H7 (cell line): ENCODE measurements around the gene CLINT1. TPM values are rescaled to one million over a fixed set of nuclear protein-coding genes. Genes with fewer than 3 reads are reported as not detected.

ENCODE experiments used
- DNase-seq: peaks from one replicate; pipeline ENCODE4 v3.0.0; 2012
- H3K27me3 ChIP-seq: 2 replicates; pipeline ENCODE4 v1.6.0; 2011; ENCODE audit warnings: mild to moderate bottlenecking, low read length; ENCODE audit not compliant: control insufficient read depth, insufficient read depth
- H3K36me3 ChIP-seq: replicated peaks from 2 replicates; pipeline ENCODE4 v1.5.1; 2011; ENCODE audit warnings: low read length; ENCODE audit not compliant: control insufficient read depth, insufficient read depth
- H3K4me3 ChIP-seq: 2 replicates; pipeline ENCODE4 v1.5.1; 2011; ENCODE audit warnings: low read depth, mild to moderate bottlenecking, control low read depth, low read length, moderate library complexity; ENCODE audit not compliant: insufficient read depth
- total RNA-seq: library from RNA; depleted of rRNA; stranded (reverse); fragments of >200 nt; shearing (Covaris generic); gene quantifications from 2 replicates; pipeline ENCODE4 v1.2.3, GENCODE V29; 2014; rRNA removed

CLINT1 gene
- total RNA-seq, 1 experiment from 2014 or later = 74.9 TPM

GRCh38 chr5:157743163-157744050 lies 115.5 kb downstream of the CLINT1 start, which contains the start of gene LSM11:
LSM11 (plus strand) TSS chr5:157743712; CDS start chr5:157743751, 39 bp downstream.
- peak within 1 kb of the TSS; percentile 64 for H3K4me3 ChIP-seq
- peak; percentile 98 for DNase-seq
- peaks cover 9% of the 10 kb centered on the region for H3K27me3 ChIP-seq
- H3K36me3 ChIP-seq = peaks cover 2% of the 10 kb centered on the region; the same call in 1 of the 2 replicates

- Histone ChIP-seq H3K36me3 (peaks cover 5% of the 10 kb centered on the region), H3K4me3 (no peak overlapping the region)
- no peak for DNase-seq
Observed at GRCh38 chr5:157741131-157741530, 117.8 kb downstream of the CLINT1 start.

GRCh38 chr5:157740229-157740610 lies 118.7 kb downstream of the CLINT1 start:
- peak; percentile 72 for DNase-seq
- H3K27me3 ChIP-seq = peaks cover 9% of the 10 kb centered on the region
- no peak overlapping the region for H3K4me3 ChIP-seq
- peaks cover 6% of the 10 kb centered on the region for H3K36me3 ChIP-seq

More at GRCh38 chr5:157741131-157741530, 117.8 kb downstream of the CLINT1 start:
- peaks cover 9% of the 10 kb centered on the region for H3K27me3 ChIP-seq

- Histone ChIP-seq H3K36me3 (peaks cover 7% of the 10 kb centered on the region), H3K4me3 (no peak overlapping the region), H3K27me3 (peaks cover 7% of the 10 kb centered on the region)
- DNase-seq = no peak
Observed at GRCh38 chr5:157739388-157740228, 119.3 kb downstream of the CLINT1 start.

- no peak overlapping the region for H3K4me3 ChIP-seq
- no peaks in the 10 kb centered on the region for H3K27me3 ChIP-seq
- no peak for DNase-seq
- H3K36me3 ChIP-seq = peaks cover 10% of the 10 kb centered on the region
Observed at GRCh38 chr5:157735991-157736390, 123.0 kb downstream of the CLINT1 start.

Other genes starting within 250 kb of the CLINT1 start
- 0.04 and 0.42 TPM in 2 replicates for gene SOX30, start 206.7 kb downstream of the CLINT1 start, total RNA-seq
- not detected in 2 replicates for gene C5orf52, start 187.6 kb downstream of the CLINT1 start, total RNA-seq
- 16.6 and 16.8 TPM in 2 replicates for gene THG1L, start 127.7 kb downstream of the CLINT1 start, total RNA-seq
- gene LSM11, start 115.4 kb downstream of the CLINT1 start, total RNA-seq = 4.6 and 6.5 TPM in 2 replicates